Measurements from ENCODE around the gene AKAP8.

The AKAP8 gene

DNA sequence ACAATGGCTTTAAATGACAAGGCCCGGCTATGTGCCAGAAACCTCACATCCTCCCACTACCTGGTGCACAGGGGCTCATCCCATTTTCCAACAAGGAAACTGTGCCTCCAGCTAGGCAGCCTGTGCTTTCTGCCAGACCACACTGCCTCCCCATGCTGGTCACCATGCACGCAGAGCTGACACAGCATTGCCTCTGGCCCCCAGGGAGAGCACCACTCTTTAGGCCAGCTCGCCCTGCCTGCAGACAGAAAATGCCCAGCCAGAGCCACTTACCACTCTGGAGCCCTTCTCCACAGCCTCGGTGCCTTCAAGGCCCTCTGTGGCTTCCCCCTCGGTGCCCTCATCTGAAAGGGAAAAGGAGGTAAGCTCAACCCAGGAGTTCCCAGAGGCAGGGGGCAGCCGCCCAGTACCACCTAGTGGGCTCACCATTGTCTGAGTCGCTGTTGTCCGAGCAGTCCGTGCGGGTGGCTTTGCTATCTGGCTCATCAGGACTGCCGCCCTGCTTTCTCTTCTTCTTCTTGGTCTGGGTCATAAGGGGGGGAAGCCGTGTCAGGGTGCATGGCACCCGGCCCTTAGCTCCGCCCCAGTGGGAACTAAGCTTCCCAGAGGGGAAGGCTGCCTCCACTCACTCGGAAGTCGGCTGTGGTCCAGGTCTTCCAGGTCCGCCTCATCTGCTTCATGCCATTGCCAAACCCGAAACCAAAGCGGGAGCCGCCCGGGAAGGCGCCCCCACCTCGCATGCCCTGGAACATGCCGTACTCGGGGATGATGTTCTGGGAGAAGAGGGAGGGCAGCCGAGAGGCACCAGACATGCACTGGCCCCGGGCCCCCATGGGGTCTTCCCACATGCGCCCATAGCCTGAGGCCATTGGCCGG is 21.2 kb upstream of the AKAP8 start:
- DNase-seq (ENCODE audit: low spot score) (no peak), ATAC-seq (ENCODE audit: low read depth) (no peak)
- Histone ChIP-seq H3K27me3 (ENCODE audit: insufficient read depth, poor library complexity, severe bottlenecking) (no peaks in the 10 kb centered on the region), H3K4me3 (ENCODE audit: severe bottlenecking) (no peak overlapping the region), H3K4me1 (ENCODE audit: insufficient read depth, poor library complexity, severe bottlenecking) (no peaks in the 10 kb centered on the region), H3K9me3 (ENCODE audit: severe bottlenecking) (no peaks in the 10 kb centered on the region), H3K27ac (ENCODE audit: poor library complexity, severe bottlenecking) (no peak overlapping the region), H3K36me3 (ENCODE audit: low read depth) (peaks cover 66% of the 10 kb centered on the region)
- TF ChIP-seq, protein P1, sequence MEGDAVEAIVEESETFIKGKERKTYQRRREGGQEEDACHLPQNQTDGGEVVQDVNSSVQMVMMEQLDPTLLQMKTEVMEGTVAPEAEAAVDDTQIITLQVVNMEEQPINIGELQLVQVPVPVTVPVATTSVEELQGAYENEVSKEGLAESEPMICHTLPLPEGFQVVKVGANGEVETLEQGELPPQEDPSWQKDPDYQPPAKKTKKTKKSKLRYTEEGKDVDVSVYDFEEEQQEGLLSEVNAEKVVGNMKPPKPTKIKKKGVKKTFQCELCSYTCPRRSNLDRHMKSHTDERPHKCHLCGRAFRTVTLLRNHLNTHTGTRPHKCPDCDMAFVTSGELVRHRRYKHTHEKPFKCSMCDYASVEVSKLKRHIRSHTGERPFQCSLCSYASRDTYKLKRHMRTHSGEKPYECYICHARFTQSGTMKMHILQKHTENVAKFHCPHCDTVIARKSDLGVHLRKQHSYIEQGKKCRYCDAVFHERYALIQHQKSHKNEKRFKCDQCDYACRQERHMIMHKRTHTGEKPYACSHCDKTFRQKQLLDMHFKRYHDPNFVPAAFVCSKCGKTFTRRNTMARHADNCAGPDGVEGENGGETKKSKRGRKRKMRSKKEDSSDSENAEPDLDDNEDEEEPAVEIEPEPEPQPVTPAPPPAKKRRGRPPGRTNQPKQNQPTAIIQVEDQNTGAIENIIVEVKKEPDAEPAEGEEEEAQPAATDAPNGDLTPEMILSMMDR (IDR thresholded peaks at IDR 0.05; ENCODE audit: poor library complexity, severe bottlenecking), result no peak

DNA sequence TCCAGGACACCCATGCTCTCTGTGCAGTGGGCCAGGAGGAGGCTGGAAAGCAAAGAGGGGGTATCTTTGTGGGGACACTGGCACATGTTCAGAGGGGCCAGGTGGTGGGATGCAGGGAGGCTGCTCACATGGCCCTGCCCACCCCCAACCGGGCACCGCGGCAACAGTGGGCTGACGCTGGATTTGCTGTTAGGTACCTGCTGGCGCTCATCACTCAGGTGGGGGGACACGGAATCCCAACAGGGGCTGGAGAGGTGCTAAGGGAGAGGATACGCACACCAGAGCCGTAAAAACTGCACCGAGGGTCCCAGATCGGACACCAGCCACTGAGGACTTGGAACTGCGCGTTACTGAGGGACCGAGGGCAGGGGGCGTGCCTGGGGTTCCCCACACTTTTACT is 20.0 kb upstream of the AKAP8 start:
- no peaks in the 10 kb centered on the region for H3K9me3 ChIP-seq (ENCODE audit: severe bottlenecking)
- no peak for DNase-seq (ENCODE audit: low spot score)
- no peak overlapping the region for H3K27ac ChIP-seq (ENCODE audit: poor library complexity, severe bottlenecking)
- no peaks in the 10 kb centered on the region for H3K4me1 ChIP-seq (ENCODE audit: insufficient read depth, poor library complexity, severe bottlenecking)
- ATAC-seq (ENCODE audit: low read depth), result no peak
- TF ChIP-seq, protein P1 (IDR thresholded peaks at IDR 0.05; ENCODE audit: poor library complexity, severe bottlenecking), result no peak
- peaks cover 66% of the 10 kb centered on the region for H3K36me3 ChIP-seq (ENCODE audit: low read depth)
- no peaks in the 10 kb centered on the region for H3K27me3 ChIP-seq (ENCODE audit: insufficient read depth, poor library complexity, severe bottlenecking)
- no peak overlapping the region for H3K4me3 ChIP-seq (ENCODE audit: severe bottlenecking)

DNA sequence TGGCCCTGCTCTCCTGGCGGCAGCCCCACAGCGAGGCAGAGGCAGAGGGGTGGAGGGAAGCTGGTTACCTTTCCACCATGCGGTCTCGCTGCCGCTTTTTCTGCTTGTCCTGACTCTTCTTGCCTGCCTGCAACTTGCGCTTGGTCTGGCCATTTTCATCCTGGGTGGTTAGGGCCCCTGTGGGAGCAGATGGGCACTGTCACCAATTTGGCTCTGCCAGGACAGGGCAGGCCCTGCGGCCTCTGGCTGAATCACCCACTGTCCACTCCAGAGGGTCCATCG is 19.6 kb upstream of the AKAP8 start:
- no peaks in the 10 kb centered on the region for H3K27me3 ChIP-seq (ENCODE audit: insufficient read depth, poor library complexity, severe bottlenecking)
- H3K9me3 ChIP-seq (ENCODE audit: severe bottlenecking), result no peaks in the 10 kb centered on the region
- no peak overlapping the region for H3K4me3 ChIP-seq (ENCODE audit: severe bottlenecking)
- DNase-seq (ENCODE audit: low spot score) (no peak), ATAC-seq (ENCODE audit: low read depth) (no peak)
- no peaks in the 10 kb centered on the region for H3K4me1 ChIP-seq (ENCODE audit: insufficient read depth, poor library complexity, severe bottlenecking)
- H3K27ac ChIP-seq (ENCODE audit: poor library complexity, severe bottlenecking), result no peak overlapping the region
- H3K36me3 ChIP-seq (ENCODE audit: low read depth), result peaks cover 66% of the 10 kb centered on the region
- TF ChIP-seq, protein P1 (IDR thresholded peaks at IDR 0.05; ENCODE audit: poor library complexity, severe bottlenecking), result no peak

DNA sequence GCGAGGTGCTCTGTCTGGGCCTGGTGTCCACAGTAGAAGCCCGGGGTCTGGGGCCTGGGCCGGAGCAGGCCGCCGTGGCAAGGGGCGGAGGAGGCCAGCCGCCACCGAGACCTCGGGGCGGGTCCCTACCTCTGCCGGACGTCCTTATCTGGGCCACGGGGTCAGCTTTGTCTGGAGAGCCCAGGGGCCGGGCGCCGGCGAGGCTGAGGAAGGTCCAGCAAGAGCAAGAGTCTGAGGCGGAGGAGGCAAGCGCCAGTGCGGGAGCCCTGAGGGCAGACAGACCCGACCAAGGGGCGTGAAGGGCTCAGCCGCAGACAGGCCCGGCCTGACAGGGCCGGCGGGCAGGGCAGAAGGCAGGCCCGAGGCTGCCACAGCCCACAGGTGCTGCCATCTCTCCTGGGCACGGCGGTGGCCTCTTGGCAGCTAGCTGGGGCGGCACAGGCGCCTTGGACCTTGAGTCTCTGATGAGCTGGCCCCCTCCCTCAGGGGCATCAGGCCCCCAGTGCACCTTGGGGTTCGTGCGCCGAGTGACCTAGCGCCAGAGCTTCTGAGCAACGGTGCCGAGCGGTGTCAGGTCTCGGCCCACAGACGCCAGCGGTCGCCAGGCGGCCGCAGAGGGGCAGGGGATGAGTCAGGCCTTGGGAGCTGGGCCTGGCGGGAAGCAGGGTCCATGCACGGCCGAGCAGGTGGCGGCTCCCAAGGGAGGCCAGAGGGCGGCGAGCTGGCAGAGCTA is 19.1 kb upstream of the AKAP8 start:
- TF ChIP-seq, protein P1 (IDR thresholded peaks at IDR 0.05; ENCODE audit: poor library complexity, severe bottlenecking), result no peak
- DNase-seq (ENCODE audit: low spot score), result no peak
- Histone ChIP-seq H3K4me3 (ENCODE audit: severe bottlenecking) (no peak overlapping the region), H3K27ac (ENCODE audit: poor library complexity, severe bottlenecking) (no peak overlapping the region), H3K36me3 (ENCODE audit: low read depth) (peaks cover 71% of the 10 kb centered on the region), H3K27me3 (ENCODE audit: insufficient read depth, poor library complexity, severe bottlenecking) (no peaks in the 10 kb centered on the region), H3K4me1 (ENCODE audit: insufficient read depth, poor library complexity, severe bottlenecking) (no peaks in the 10 kb centered on the region), H3K9me3 (ENCODE audit: severe bottlenecking) (no peaks in the 10 kb centered on the region)
- ATAC-seq (ENCODE audit: low read depth), result no peak

DNA sequence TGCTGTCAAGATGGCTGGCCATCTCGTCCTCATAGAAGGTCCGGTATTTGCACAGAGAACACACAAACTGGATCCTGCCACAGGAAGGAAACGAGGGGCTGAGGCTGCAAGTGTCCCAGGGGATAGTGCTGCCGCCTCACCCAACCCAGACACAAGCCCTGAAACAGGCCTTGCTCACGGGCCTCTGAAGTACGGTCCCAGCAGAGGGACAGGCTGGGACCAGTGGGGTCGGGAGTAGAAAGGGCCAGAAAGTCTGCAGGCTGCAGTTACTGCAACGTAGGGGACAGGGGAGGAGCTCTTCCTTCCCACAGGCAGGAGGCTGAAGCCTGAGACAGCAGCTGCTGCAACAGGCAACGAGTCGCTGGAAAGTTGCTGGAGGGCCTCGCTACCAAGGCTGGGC is 18.2 kb upstream of the AKAP8 start:
- no peak overlapping the region for H3K27ac ChIP-seq (ENCODE audit: poor library complexity, severe bottlenecking)
- DNase-seq (ENCODE audit: low spot score), result no peak
- peaks cover 74% of the 10 kb centered on the region for H3K36me3 ChIP-seq (ENCODE audit: low read depth)
- H3K4me3 ChIP-seq (ENCODE audit: severe bottlenecking), result no peak overlapping the region
- no peaks in the 10 kb centered on the region for H3K9me3 ChIP-seq (ENCODE audit: severe bottlenecking)
- TF ChIP-seq, protein P1 (IDR thresholded peaks at IDR 0.05; ENCODE audit: poor library complexity, severe bottlenecking), result no peak
- no peaks in the 10 kb centered on the region for H3K4me1 ChIP-seq (ENCODE audit: insufficient read depth, poor library complexity, severe bottlenecking)
- H3K27me3 ChIP-seq (ENCODE audit: insufficient read depth, poor library complexity, severe bottlenecking), result no peaks in the 10 kb centered on the region
- ATAC-seq (ENCODE audit: low read depth), result no peak

All from RWPE2 (cell line).